Inflammatory macrophage (primary cell): ENCODE data around the gene JAML.
A peak's percentile ranks its signal among the peaks of the same experiment; 100 is the strongest.

Experiments
- DNase-seq, 2 donors: peaks; one replicate each; pipeline ENCODE4 v3.0.0-alpha.2; 2020 to 2022

Gene JAML

DNA sequence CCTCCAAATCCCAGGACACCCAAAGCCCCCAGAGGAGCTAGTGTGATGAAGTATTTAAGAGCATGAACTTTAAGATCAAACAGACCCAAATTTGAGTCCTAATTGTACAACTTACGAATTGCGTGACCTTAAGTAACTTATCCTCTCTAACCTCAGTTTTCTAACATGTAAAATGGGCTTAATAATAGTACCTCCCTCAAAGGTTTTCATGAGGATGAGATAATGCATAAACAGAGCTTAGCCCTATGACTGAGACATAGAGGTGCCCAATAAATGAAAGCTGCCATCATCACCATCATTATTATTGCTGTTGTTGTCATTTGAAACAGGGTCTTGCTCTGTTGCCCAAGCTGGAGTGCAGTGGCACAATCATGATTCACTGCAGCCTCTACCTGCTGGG, 57.6 kb downstream of the JAML start:
- no peak for DNase-seq

DNA sequence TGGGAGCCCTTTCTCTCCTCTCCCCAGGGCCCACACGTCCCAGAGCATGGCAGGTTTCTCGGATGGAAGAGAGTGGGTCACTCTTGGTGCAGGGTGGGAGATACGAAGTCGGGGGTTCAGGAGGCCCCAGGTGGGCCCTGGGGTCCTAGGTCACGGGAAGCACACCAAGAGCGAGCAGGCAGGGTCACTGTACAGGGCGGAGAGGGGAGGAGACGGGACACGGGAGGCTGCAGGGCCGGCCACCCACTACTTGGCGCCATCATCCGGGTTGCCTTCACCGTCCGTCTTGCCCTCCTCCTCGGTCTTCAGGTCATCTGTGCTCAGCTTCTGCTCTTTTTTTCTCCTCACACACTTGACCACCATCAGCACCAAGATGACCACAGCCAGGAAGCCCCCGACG, 58.2 kb downstream of the JAML start:
- no peak for DNase-seq

DNA sequence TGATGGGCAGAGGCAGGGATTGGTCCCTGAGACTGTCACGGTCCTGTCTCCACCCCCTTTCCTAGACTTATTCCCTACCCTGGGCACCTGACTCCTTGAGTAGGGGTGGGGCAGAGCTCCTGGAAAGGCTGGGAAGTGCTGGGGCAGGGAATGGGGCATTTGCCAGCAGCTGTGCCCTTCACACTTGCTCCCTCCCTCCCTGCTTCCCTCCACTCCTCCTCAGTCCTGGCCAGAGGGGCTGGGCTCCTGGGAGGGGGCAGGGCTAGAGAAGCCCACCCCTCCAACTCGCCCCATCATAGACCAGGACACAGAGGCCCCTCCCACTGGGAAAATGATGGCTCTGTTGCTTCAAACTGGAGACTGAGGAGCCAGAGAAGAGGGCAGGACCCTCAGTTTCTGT, 59.9 kb downstream of the JAML start:
- no peak for DNase-seq

DNA sequence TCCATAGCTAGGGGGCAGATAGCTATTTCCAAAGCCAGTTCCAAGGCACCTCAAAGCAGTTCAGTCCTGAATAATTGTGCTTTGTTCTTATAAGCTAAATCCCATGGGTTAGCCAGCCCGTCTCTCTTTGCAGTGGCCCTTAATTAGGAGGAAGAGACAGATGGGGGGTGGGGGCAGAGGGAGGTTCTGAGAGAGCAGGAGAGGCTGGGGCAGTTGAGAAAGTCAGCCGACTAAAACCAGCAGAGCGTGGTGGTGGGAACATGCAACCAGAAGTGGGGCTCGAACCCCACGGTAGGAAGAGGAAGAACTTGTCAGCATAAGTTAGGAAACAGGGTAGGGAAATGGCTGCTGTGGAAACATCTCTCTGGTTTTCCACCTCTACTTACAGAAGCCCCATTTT, 61.3 kb downstream of the JAML start:
- DNase-seq, result no peak

- DNase-seq, result no peak
Measured at GRCh38 chr11:118162846-118163245, 62.0 kb downstream of the JAML start.

DNA sequence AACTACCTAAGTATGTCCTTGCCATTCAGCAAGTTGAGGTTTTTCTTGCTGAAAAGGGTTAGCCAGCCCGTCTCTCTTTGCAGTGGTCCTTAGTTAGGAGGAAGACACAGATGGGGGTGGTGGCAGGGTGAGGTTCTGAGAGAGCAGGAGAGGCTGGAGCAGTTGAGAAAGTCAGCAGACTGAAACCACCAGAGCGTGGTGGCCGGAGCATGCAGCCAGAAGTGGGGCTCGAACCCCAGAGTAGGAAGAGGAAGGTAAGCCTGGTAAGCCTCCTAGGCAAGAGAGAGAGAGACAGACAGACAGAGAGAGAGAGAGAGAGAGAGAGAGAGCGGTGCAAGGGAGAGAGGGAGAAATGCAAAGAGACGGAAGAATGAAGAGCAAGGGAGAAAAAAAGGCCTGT, 63.0 kb downstream of the JAML start:
- DNase-seq, result no peak

GRCh38 chr11:118157186-118157895, 67.5 kb downstream of the JAML start:
- DNase-seq, result no peak

GRCh38 chr11:118156531-118157185, 68.2 kb downstream of the JAML start:
- DNase-seq, result no peak

DNA sequence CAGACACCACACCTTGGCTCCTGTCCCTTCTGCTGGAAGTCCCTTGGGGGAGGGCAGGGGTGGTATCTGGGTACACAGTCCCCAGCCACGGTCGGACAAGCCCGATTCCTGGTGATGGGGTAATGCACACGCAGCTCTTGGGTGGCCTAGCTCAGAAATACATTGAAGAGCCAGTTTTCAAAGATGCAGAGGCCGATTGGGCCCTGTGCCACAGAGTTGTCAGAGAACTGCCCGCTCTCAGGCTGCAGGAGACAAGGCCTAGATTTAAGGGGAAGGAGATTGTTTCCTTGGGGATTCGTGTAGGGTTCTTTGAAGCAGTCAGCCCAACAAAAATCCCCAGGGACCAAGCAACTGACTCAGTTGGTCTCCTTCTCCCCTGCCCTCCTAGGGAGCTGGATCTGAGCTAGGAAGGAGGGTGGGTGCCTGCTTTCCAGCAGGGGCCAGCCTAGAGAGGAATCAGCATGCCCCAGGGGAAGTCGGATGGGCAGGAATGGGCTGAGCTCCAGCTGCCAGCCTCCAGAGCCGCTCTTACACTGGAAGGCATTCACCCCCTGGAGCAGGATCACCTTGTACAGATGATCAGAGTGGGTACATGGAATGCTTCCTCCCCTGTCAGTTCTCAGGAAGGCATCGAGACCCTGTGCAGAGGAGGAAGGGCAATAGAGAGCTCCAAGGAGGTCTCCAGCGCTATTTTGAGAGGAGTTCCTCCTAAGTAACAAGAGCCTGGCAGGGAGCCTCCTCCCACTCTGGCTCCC, 68.9 kb downstream of the JAML start:
- no peak for DNase-seq

- DNase-seq, result no peak
Measured at GRCh38 chr11:118154641-118155040, 70.2 kb downstream of the JAML start.

GRCh38 chr11:118153976-118154375, 70.8 kb downstream of the JAML start:
- DNase-seq, result no peak

DNA sequence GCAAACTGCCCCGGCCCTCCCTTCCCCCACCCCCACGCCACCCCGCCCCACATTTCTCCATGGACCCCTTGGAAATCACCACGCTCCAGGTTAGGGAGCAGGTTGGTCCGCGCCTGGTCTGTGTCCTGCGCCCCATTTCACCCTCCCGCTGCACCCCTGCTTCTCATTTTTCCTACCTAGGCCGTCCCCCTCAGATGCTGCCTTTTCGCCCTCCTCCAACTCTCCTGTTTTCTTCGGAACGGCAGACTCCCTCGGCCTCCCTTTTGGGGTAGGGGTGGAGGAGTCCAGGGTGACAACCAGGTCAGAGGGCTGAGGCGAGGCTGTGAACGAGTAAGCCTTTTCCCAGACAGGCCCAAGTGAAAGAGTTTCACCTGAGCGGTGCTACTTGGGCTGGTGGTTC, 71.3 kb downstream of the JAML start:
- DNase-seq, result no peak

DNA sequence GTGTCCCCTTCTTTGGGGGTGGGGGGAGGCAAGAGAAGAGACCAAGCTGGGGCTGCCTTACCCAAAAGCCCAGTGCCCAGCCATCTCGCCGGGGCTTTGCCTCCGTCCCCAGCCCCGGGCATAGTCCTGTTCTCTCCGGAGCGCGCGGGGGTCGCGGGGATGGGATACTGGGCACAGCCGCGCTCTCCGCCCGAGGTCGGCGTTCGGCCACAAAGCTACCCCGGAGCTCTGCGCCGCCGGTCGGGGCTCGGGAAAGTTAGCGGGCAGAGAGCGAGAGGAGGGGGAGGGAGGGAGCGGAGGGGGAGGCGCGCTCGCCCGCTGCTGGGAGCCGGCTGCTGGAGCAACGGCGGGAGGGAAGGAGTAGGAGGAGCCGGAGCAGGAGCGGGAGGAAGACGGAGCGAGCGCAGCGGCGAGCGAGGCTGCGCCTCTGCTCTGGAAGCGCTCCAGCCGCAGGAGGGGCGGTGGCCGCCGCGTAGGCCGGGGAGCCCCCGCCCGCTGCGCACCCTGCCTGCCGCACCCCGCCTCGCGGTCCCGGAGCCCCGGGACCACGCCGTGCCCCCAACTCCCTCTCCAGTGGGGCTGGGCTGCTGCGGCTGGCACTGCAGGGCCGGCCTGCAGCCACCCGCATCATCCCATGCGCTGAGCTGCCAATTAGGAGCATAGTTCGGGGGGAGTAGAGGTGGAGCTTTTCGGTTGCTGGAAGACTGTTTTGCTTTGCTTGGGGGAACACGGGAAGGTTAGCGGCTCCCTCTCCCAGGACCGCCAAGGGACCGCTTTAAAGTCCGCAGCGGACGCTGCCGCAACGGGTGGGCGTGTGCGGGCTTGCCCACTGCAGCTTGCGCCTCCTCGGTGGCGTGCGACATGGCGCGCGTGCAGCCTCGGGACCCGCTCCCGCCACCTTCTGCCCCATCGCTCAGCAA, 72.0 kb downstream of the JAML start, which contains the start of gene SCN4B:
TSS of gene SCN4B (minus strand) at position 272 of the 920 bp plus-strand sequence. CDS start at position 122, 150 bp downstream.
- DNase-seq, result peak; percentile 14 to 37

- no peak for DNase-seq
Measured at GRCh38 chr11:118152020-118152551, 72.7 kb downstream of the JAML start.

DNA sequence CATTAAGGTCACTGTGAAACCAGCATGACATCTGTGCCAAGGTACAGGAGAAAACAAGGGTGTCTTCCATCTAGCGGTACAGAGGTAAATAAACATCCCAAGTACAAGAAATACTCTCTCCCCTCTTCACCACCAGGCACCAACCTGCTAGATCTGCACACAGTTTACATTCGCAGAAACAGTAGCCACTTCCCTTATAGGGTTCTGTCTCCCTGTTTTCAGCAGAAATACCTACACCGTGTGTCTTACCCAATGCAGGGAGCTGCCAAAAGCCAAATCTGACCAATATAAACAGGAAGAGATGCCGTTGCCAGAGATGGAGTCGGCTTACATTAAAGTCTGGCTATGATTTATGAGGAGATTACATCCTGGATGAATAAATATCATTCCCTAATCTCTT, 73.4 kb downstream of the JAML start:
- DNase-seq, result no peak

GRCh38 chr11:118149493-118149892, 75.3 kb downstream of the JAML start:
- no peak for DNase-seq

DNA sequence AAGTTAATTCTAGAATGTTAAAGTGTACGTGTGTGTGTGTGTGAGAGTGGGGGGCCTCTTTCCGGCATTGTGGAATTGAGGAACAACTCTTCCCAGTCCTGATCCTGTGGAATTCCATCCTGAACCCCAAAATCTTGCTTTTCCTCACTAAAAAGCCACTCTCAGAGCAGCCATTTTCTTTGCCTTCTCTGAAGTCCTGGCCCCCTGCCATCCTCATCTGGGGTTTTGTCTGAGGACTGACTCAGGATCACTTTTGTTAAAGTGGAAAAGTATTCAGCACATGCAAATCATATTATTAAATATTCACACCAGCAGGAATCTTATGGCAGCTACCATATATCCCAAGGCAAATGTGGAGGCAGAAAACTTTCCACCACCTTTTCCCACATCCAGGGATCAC, 76.0 kb downstream of the JAML start:
- DNase-seq, result no peak

DNA sequence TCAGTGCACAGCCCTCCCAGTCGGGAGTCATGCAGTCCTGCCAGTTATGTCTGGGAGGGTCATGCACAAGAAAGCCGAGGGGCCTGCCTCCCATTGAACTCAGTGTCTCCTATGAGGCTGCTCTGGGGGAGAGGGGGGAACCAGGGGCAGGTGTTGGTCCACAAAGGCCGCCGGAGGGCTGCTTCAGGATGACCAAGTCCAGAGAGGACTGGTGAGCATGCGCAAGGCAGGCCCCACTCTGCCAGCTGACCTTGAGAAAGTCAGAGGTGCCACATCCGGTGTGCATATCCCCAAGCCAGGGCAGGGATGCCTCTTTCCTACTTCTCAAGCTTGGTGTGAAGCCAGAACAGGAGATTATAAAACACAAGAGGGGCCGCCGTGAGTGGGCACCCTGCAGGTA, 76.6 kb downstream of the JAML start:
- no peak for DNase-seq

DNA sequence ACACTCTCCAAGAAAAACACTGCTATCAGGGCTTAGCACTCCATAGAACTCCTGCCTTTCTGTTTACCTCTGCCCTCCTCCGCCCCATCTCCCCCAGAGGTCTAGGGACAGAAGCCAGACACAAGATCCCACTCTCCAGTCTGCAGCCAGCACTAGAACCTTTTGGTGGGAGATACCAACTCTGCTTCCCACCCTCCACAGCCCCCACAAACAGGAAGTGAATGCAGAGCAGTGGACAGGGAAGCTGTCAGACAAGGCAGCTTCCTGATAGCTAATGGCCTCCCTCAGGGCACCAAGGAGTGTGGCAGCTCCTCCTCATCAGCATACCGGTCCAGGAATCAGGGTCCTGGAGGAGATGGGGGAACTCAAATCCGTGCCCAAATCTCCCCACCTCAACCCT, 77.3 kb downstream of the JAML start:
- DNase-seq, result peak; percentile 29 to 47

- DNase-seq, result no peak
Measured at GRCh38 chr11:118146554-118146953, 78.3 kb downstream of the JAML start.

DNA sequence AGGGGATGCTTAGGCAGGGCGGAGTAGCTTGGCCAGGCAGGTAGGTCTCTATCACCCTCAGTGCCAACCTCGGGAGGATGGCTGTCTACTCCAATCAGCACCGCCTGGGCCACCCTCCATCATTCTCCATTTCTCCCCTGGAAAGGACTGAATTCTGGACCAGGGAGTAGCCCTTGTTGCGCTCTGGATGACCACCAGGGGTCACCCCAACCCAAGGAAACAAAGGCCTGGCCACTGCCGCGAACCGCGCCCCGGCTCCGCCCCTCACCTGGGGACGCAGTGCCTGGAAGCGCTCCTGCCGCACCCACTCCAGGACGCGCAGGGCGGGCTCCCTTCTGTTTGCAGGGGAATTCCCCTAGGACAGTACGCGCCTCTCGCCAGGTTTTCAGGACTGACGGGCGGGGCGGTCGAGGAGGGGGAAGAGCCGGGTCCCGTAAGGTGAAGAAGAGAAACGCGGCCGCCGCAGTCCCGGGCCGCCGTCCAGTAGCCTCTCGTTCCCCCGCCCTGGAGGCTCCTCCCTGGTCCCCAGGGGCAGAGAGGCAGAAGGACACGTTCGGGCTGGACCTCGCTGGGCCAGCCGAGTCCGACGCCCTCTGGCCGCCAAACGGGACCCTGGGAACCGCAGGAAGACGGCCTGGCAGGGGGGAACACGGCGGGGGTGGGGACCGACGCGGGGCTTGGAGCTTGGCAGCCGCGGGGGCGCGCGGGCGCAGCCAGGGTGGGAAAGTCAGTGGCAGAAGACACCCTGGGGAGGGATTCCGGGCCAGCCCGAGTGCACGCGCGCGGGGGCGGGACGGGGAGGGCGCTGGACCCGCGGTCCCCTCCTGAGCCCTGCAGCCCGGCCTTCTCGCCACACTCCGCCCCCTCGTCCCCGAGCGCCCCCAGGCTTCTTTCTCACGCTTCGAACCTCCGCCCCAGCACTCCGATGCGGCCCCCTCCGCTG, 79.3 kb downstream of the JAML start:
- peak; percentile 75 to 82 for DNase-seq
